H1 (cell line): Measurements from ENCODE around the gene NME3. TPM values are rescaled to one million over a fixed set of nuclear protein-coding genes. Genes with fewer than 3 reads are reported as not detected.

ENCODE experiments used
- CTCF ChIA-PET: fragments of 300-600 bp; sonication (Branson Sonifier 250); formaldehyde crosslinking; loops from one replicate; lab custom pipeline; 2021; ENCODE audit not compliant: partially characterized antibody; lab: Charles Lee
- POLR2A ChIA-PET: fragments of 300-600 bp; sonication (Branson Sonifier 250); formaldehyde crosslinking; loops from one replicate; lab custom pipeline; 2021; ENCODE audit warnings: inconsistent platforms; ENCODE audit not compliant: partially characterized antibody; lab: Charles Lee
- DNase-seq, 2 experiments: peaks; one replicate each; pipeline versions ENCODE4 v3.0.0 to v3.0.0-alpha.2; 2010 to 2022; ENCODE audit warnings: low spot score in 2 of 2, low read depth in 1 of 2, mixed read lengths in 1 of 2
- FAIRE-seq: peaks from 2 replicates; lab custom pipeline; 2011; peaks lifted over from hg19 to GRCh38; lab: Jason Lieb, UNC
- H2AFZ ChIP-seq: 2 replicates; pipeline ENCODE4 v1.8.1; 2012; ENCODE audit warnings: low read length, inconsistent platforms
- H2AK5ac ChIP-seq: 2 replicates; pipeline ENCODE4 v1.6.1; 2013; ENCODE audit warnings: low read depth, low read length
- H2BK120ac ChIP-seq: replicated peaks from 2 replicates; pipeline ENCODE3; 2013; ENCODE audit warnings: low read depth, low read length, inconsistent platforms
- H2BK12ac ChIP-seq: 2 replicates; pipeline ENCODE4 v1.6.1; 2013; ENCODE audit warnings: low read depth, low read length
- H2BK15ac ChIP-seq: 2 replicates; pipeline ENCODE4 v1.6.1; 2013; ENCODE audit warnings: low read length
- H2BK20ac ChIP-seq: 2 replicates; pipeline ENCODE4 v1.6.1; 2013; ENCODE audit warnings: low read length
- H2BK5ac ChIP-seq: 2 replicates; pipeline ENCODE4 v1.6.1; 2013; ENCODE audit warnings: low read depth, low read length
- H3K14ac ChIP-seq: 2 replicates; pipeline ENCODE4 v1.6.1; 2013; ENCODE audit warnings: inconsistent platforms; ENCODE audit not compliant: insufficient read length
- H3K18ac ChIP-seq: 2 replicates; pipeline ENCODE4 v1.6.1; 2013; ENCODE audit warnings: low read length; ENCODE audit errors: extremely low read depth
- H3K23ac ChIP-seq: 2 replicates; pipeline ENCODE4 v1.6.1; 2013; ENCODE audit warnings: inconsistent platforms; ENCODE audit not compliant: insufficient read length
- H3K23me2 ChIP-seq: 2 replicates; pipeline ENCODE4 v1.6.1; 2013; ENCODE audit warnings: low read depth, low read length
- H3K27ac ChIP-seq: 2 replicates; pipeline ENCODE4 v1.6.1; 2011; ENCODE audit warnings: low read depth, low read length, inconsistent platforms
- H3K27me3 ChIP-seq, 4 experiments: replicated peaks in 1 of 4; 1 replicate in 1 of 4; 2 replicates in 3 of 4; pipeline versions ENCODE4 v1.6.1 to v1.8.1; 2011 to 2013; ENCODE audit warnings: low read length in 3 of 4, mild to moderate bottlenecking in 3 of 4, inconsistent platforms in 2 of 4, mixed read lengths in 2 of 4, moderate library complexity in 1 of 4; ENCODE audit not compliant: control insufficient read depth in 3 of 4, insufficient read depth in 3 of 4; ENCODE audit errors: extremely low read depth in 1 of 4
- H3K36me3 ChIP-seq, 4 experiments: 2 replicates each; pipeline versions ENCODE4 v1.6.1 to v1.8.1; 2011 to 2013; ENCODE audit warnings: mild to moderate bottlenecking in 4 of 4, low read length in 3 of 4, moderate library complexity in 2 of 4, control low read depth in 1 of 4, inconsistent platforms in 1 of 4; ENCODE audit not compliant: insufficient read depth in 4 of 4, control insufficient read depth in 2 of 4
- H3K4ac ChIP-seq: replicated peaks from 2 replicates; pipeline ENCODE3; 2013; ENCODE audit warnings: low read length, low read depth, mixed read lengths, inconsistent platforms; ENCODE audit not compliant: insufficient read length
- H3K4me1 ChIP-seq, 4 experiments: replicated peaks in 1 of 4; 1 replicate in 1 of 4; 2 replicates in 3 of 4; pipeline versions ENCODE4 v1.6.1 to v1.8.1; 2011 to 2013; ENCODE audit warnings: low read length in 3 of 4, inconsistent platforms in 2 of 4, mixed read lengths in 1 of 4; ENCODE audit not compliant: insufficient read depth in 4 of 4, control insufficient read depth in 3 of 4
- H3K4me2 ChIP-seq, 2 experiments: 2 replicates each; pipeline versions ENCODE4 v1.6.1 to v1.8.1; 2011 to 2013; ENCODE audit warnings: low read depth in 2 of 2, low read length in 2 of 2, control low read depth in 1 of 2, inconsistent platforms in 1 of 2, mild to moderate bottlenecking in 1 of 2; ENCODE audit not compliant: insufficient read depth in 1 of 2
- H3K4me3 ChIP-seq, 4 experiments: fragments of 200-600, 300-600 bp in 1 of 4; sonication (generic), shearing (Covaris generic), sonication (Bioruptor Twin) in 1 of 4; 2 replicates each; pipeline versions ENCODE4 v1.5.1 to v1.8.1; 2011 to 2016; ENCODE audit warnings: low read length in 4 of 4, low read depth in 3 of 4, control low read depth in 2 of 4, inconsistent platforms in 2 of 4, mild to moderate bottlenecking in 2 of 4, mixed read lengths in 1 of 4, moderate library complexity in 1 of 4; ENCODE audit not compliant: insufficient read depth in 2 of 4; ENCODE audit errors: extremely low read depth in 1 of 4
- H3K56ac ChIP-seq: replicated peaks from 2 replicates; pipeline ENCODE3; 2013; ENCODE audit warnings: low read depth, mild to moderate bottlenecking, mixed read lengths, low read length, inconsistent platforms; ENCODE audit not compliant: insufficient read length
- H3K79me1 ChIP-seq: 2 replicates; pipeline ENCODE4 v1.6.1; 2013; ENCODE audit warnings: low read depth, low read length, control low read depth
- H3K79me2 ChIP-seq, 2 experiments: 2 replicates each; pipeline versions ENCODE4 v1.6.1 to v1.8.1; 2012 to 2013; ENCODE audit warnings: low read length in 2 of 2, mild to moderate bottlenecking in 2 of 2, inconsistent platforms in 1 of 2; ENCODE audit not compliant: insufficient read depth in 2 of 2, control insufficient read depth in 1 of 2
- H3K9ac ChIP-seq, 4 experiments: replicated peaks in 1 of 4; 1 replicate in 1 of 4; 2 replicates in 3 of 4; pipeline versions ENCODE4 v1.6.1 to v1.8.1; 2011 to 2013; ENCODE audit warnings: low read depth in 3 of 4, low read length in 3 of 4, control low read depth in 2 of 4, mild to moderate bottlenecking in 2 of 4, moderate library complexity in 2 of 4, inconsistent platforms in 1 of 4; ENCODE audit errors: extremely low read depth in 1 of 4
- H3K9me3 ChIP-seq, 2 experiments: 2 replicates each; pipeline versions ENCODE4 v1.6.1 to v1.8.1; 2012 to 2013; ENCODE audit warnings: mild to moderate bottlenecking in 2 of 2, moderate library complexity in 2 of 2, control low read depth in 1 of 2, inconsistent platforms in 1 of 2, low read depth in 1 of 2, low read length in 1 of 2, mixed read lengths in 1 of 2; ENCODE audit not compliant: insufficient read depth in 2 of 2
- H4K20me1 ChIP-seq, 2 experiments: replicated peaks in 1 of 2; 2 replicates each; pipeline versions ENCODE3 to v1.8.1; 2011 to 2013; ENCODE audit warnings: inconsistent platforms in 2 of 2, low read length in 2 of 2, mild to moderate bottlenecking in 1 of 2; ENCODE audit not compliant: insufficient read depth in 2 of 2, control insufficient read depth in 1 of 2
- H4K5ac ChIP-seq: 2 replicates; pipeline ENCODE4 v1.6.1; 2013; ENCODE audit warnings: low read length, low read depth, mixed read lengths, inconsistent platforms; ENCODE audit not compliant: insufficient read length
- H4K8ac ChIP-seq: 2 replicates; pipeline ENCODE4 v1.8.0; 2013; ENCODE audit warnings: mild to moderate bottlenecking, moderate library complexity, low read length, inconsistent platforms; ENCODE audit not compliant: insufficient read depth; ENCODE audit errors: extremely low read depth
- H4K91ac ChIP-seq: replicated peaks from 2 replicates; pipeline ENCODE3; 2013; ENCODE audit warnings: low read length, mixed read lengths, inconsistent platforms; ENCODE audit not compliant: insufficient read length
- JUND ChIP-seq: IDR thresholded peaks from 2 replicates; pipeline ENCODE4 v1.6.1; 2011; ENCODE audit warnings: mild to moderate bottlenecking, improper control_type of control experiment, low read length
- WGBS, 2 experiments: shearing (Covaris generic) in 1 of 2; methylation state at CpG; one replicate each; pipeline versions ENCODE4 v1.1.6 to v1.1.7; 2013 to 2015; ENCODE audit warnings: low lambda C conversion rate in 2 of 2, mixed read lengths in 2 of 2, inconsistent platforms in 1 of 2, low coverage in 1 of 2, missing lambda C conversion rate in 1 of 2; ENCODE audit not compliant: insufficient replicate concordance in 2 of 2, insufficient coverage in 1 of 2, insufficient read length in 1 of 2; ENCODE audit errors: extremely low coverage in 1 of 2, missing lambda C conversion rate in 1 of 2; 5-methylcytosine and 5-hydroxymethylcytosine counted together
- polyA plus RNA-seq, 7 experiments: library from polyadenylated mRNA; depleted of rRNA in 3 of 7; stranded (reverse) in 5 of 7; unstranded in 2 of 7; fragments of >200 nt in 5 of 7; fragments of 200-250 nt in 2 of 7; gene quantifications; 1 replicate in 5 of 7; 2 replicates in 1 of 7; 4 replicates in 1 of 7; pipeline versions ENCODE4 v1.2.1 to v1.2.3, GENCODE V29; 2011 to 2013; ENCODE audit warnings: missing spikeins in 2 of 7, mixed read lengths in 2 of 7
- total RNA-seq: library from RNA; stranded (reverse); fragmentation: NEBNext Ultra II Directional; extraction: Animal tissue kit (Norgen Biotek cat#: 25700); gene quantifications from 2 replicates; pipeline ENCODE4 v1.2.1, GENCODE V29; 2021

Gene NME3
- total and polyA plus RNA-seq, 2 of the 8 experiments (the other 6 are each of a cell fraction or from before 2014, with no cell fraction given): 72.5 to 163 TPM

GRCh38 chr16:1810106-1810505 is 38.8 kb upstream of the NME3 start:
- POLR2A ChIA-PET: interaction anchor here (1.4 kb wide), 1 partner anchor 151 kb away, joined by 4 read pairs; no protein-coding TSS in a partner anchor
- WGBS, 2 experiments: 89% methylated on average over 16 of the region's 16 CpGs; no CpG with 5 or more reads in 1 of the 2 experiments
- no peak for TF ChIP-seq JUND

More at GRCh38 chr16:1810106-1810505, 38.8 kb upstream of the NME3 start:
- H3K18ac ChIP-seq: no peak overlapping the region
- no peak overlapping the region for H3K9ac ChIP-seq
- no peaks in the 10 kb centered on the region for H3K27me3 ChIP-seq
- no peak overlapping the region for H4K8ac ChIP-seq
- no peak overlapping the region for H4K91ac ChIP-seq
- H3K56ac ChIP-seq: no peak overlapping the region
- H3K79me2 ChIP-seq: no peaks in the 10 kb centered on the region
- DNase-seq (no peak), FAIRE-seq (no peak)
- no peak overlapping the region for H2BK120ac ChIP-seq
- no peaks in the 10 kb centered on the region; a peak in 2 of 7 replicates for H3K4me1 ChIP-seq
- H4K5ac ChIP-seq: no peak overlapping the region
- H2AFZ ChIP-seq: no peak overlapping the region
- peaks cover 0 to 2% of the 10 kb centered on the region in 2 experiments for H4K20me1 ChIP-seq
- H3K4me2 ChIP-seq: no peak overlapping the region
- H3K14ac ChIP-seq: no peak overlapping the region
- no peak overlapping the region for H3K23ac ChIP-seq
- no peak overlapping the region for H2BK12ac ChIP-seq
- H3K79me1 ChIP-seq: no peaks in the 10 kb centered on the region
- H3K36me3 ChIP-seq: no peaks in the 10 kb centered on the region; a peak in 1 of 8 replicates
- no peak overlapping the region for H3K4me3 ChIP-seq
- no peak overlapping the region for H2BK5ac ChIP-seq
- H3K27ac ChIP-seq: no peak overlapping the region
- no peak overlapping the region for H3K4ac ChIP-seq
- H2BK15ac ChIP-seq: no peak overlapping the region
- CTCF ChIA-PET: interaction anchor here (1.0 to 2.0 kb wide), 7 partner anchors 9 to 77 kb away, joined by 3 to 7 read pairs (median 5); partner anchors contain the start of genes IGFALS, NUBP2 and SPSB3
- no peak overlapping the region for H2AK5ac ChIP-seq
- H3K23me2 ChIP-seq: no peaks in the 10 kb centered on the region
- peaks cover 2 to 3% of the 10 kb centered on the region in 2 experiments; a peak in 1 of 4 replicates for H3K9me3 ChIP-seq
- H2BK20ac ChIP-seq: no peak overlapping the region
